Measurements from ENCODE around the gene HIGD1B. TPM values are rescaled to one million over a fixed set of nuclear protein-coding genes. Genes with fewer than 3 reads are reported as not detected.

The HIGD1B gene
- total RNA-seq, 1 donor from 2014 or later, result not detected

DNA sequence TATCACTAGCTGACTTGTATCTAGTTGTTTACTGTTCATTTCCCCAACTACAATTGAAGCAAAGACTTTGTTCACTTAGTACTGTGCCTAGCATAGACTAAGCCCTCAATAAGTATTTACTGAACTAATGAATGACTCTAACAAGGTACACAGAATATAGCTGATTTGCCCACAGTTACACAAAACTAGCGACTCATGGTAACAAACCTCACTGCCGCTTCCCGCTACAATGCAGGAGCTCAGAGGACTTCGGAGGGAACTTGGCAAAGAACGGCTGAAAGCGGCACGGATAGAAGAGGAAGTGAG lies 51.0 kb downstream of the HIGD1B start:
- Mint-ChIP-seq H3K27me3 (ENCODE audit: low read depth) (no peaks in the 10 kb centered on the region), H3K36me3 (ENCODE audit: low read depth) (peaks cover 2% of the 10 kb centered on the region), H3K27ac (ENCODE audit: unreplicated experiment) (peak overlapping the region; percentile 100), H3K4me1 (peaks cover 24% of the 10 kb centered on the region), H3K4me3 (peak overlapping the region; percentile 93), H3K9me3 (no peaks in the 10 kb centered on the region)
- TF ChIP-seq, protein P1, sequence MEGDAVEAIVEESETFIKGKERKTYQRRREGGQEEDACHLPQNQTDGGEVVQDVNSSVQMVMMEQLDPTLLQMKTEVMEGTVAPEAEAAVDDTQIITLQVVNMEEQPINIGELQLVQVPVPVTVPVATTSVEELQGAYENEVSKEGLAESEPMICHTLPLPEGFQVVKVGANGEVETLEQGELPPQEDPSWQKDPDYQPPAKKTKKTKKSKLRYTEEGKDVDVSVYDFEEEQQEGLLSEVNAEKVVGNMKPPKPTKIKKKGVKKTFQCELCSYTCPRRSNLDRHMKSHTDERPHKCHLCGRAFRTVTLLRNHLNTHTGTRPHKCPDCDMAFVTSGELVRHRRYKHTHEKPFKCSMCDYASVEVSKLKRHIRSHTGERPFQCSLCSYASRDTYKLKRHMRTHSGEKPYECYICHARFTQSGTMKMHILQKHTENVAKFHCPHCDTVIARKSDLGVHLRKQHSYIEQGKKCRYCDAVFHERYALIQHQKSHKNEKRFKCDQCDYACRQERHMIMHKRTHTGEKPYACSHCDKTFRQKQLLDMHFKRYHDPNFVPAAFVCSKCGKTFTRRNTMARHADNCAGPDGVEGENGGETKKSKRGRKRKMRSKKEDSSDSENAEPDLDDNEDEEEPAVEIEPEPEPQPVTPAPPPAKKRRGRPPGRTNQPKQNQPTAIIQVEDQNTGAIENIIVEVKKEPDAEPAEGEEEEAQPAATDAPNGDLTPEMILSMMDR (conservative IDR thresholded peaks at IDR 0.05), result no peak
- no peak for DNase-seq (ENCODE audit: low read depth, low spot score)

DNA sequence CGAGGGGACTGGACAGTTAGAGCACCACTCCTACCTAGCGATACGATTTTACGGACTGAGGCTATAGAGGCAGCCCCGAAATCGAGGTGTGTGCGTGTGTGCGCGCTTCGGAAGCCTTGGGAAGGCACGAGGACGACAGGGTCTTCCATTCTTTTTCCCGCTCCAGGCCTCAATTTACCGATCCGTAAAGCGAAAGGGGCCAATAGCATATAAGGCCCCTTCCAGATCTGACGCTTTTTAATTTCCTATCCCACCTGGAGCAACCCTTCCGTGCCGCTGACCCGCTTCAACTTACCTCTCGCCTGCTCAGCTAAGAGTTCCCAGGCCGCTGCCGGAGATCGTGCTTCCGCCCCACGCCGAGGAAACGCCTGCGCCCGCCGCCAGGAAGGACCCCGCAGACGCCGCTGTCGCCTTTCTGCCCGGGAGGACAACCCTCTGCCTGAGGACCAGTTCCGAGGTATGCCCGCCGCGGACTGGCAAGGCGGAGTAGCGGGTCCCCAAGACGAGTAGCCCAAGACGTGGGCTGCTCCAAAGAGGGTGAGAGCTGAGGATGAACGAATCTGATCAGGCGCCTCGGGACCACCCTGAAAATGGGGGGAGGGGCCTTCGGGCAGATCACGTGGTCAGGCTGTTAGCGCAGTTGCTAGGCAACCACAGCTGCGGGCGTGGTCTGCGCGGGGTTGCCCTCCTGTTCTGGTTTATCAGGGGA lies 51.5 kb downstream of the HIGD1B start, which contains the start of gene EFTUD2:
TSS of gene EFTUD2 (minus strand) at position 372 of the 709 bp plus-strand sequence. CDS start 4,924 bp downstream, outside the sequence.
- Mint-ChIP-seq H3K4me1 (peaks cover 24% of the 10 kb centered on the region), H3K4me3 (peak within 1 kb of the TSS; percentile 93), H3K27ac (ENCODE audit: unreplicated experiment) (peak within 1 kb of the TSS; percentile 100), H3K36me3 (ENCODE audit: low read depth) (peaks cover 2% of the 10 kb centered on the region), H3K27me3 (ENCODE audit: low read depth) (no peaks in the 10 kb centered on the region), H3K9me3 (no peaks in the 10 kb centered on the region)
- DNase-seq (ENCODE audit: low read depth, low spot score), result peak; percentile 93
- TF ChIP-seq, protein P1 (conservative IDR thresholded peaks at IDR 0.05), result no peak

Other genes starting within 250 kb of the HIGD1B start
- 0.70 and 1.3 TPM in 2 replicates for gene MEIOC, start 191.4 kb upstream of the HIGD1B start, total RNA-seq
- 29.0 and 32.8 TPM in 2 replicates for gene CCDC43, start 158.1 kb upstream of the HIGD1B start, total RNA-seq
- gene DBF4B, start 139.2 kb upstream of the HIGD1B start, total RNA-seq, result 50.2 and 51.1 TPM in 2 replicates
- gene ADAM11, start 88.9 kb upstream of the HIGD1B start, total RNA-seq, result 5.2 and 6.0 TPM in 2 replicates
- gene GJC1, start 17.6 kb upstream of the HIGD1B start, total RNA-seq, result 143 and 145 TPM in 2 replicates
- 192 and 196 TPM in 2 replicates for gene EFTUD2, start 51.6 kb downstream of the HIGD1B start, total RNA-seq
- gene GFAP, start 67.6 kb downstream of the HIGD1B start, total RNA-seq, result not detected in 2 replicates
- 87.3 and 93.1 TPM in 2 replicates for gene KIF18B, start 99.9 kb downstream of the HIGD1B start, total RNA-seq
- gene C1QL1, start 120.4 kb downstream of the HIGD1B start, total RNA-seq, result 7.1 and 7.7 TPM in 2 replicates
- 89.6 and 91.8 TPM in 2 replicates for gene DCAKD, start 203.7 kb downstream of the HIGD1B start, total RNA-seq
- gene NMT1, start 213.4 kb downstream of the HIGD1B start, total RNA-seq, result 116 and 118 TPM in 2 replicates